Stimulated activated CD8-positive, alpha-beta memory T cell treated with anti-CD3 and anti-CD28 coated beads, Interleukin-15, amount 100 ng/mL, for 4 hours (primary cell): ENCODE results near the gene THRAP3.
"Not testable (repeated sequence)": the region's sequence is repeated elsewhere in the genome, so short reads cannot be mapped to it uniquely, and the experiment has no call there.

Source experiments
- DNase-seq, 2 donors: peaks; one replicate each; pipeline ENCODE4 v3.0.0-alpha.2; 2020; ENCODE audit warnings: low read depth in 2 of 2

Gene THRAP3

GRCh38 chr1:36251794-36252481 is 27.7 kb downstream of the THRAP3 start:
- no peak for DNase-seq

GRCh38 chr1:36252482-36252824 is 28.2 kb downstream of the THRAP3 start:
- not testable (repeated sequence) for DNase-seq

- DNase-seq, result no peak
Observed at GRCh38 chr1:36253161-36253862, 29.1 kb downstream of the THRAP3 start.

- DNase-seq, result no peak
Observed at GRCh38 chr1:36256558-36257374, 32.5 kb downstream of the THRAP3 start.

GRCh38 chr1:36257375-36257767 is 33.1 kb downstream of the THRAP3 start:
- no peak for DNase-seq

GRCh38 chr1:36258960-36259344 is 34.7 kb downstream of the THRAP3 start:
- DNase-seq, result no peak

GRCh38 chr1:36268981-36269380 is 44.7 kb downstream of the THRAP3 start:
- no peak for DNase-seq

- no peak for DNase-seq
Observed at GRCh38 chr1:36269408-36269838, 45.2 kb downstream of the THRAP3 start.

GRCh38 chr1:36273024-36273423 is 48.8 kb downstream of the THRAP3 start:
- no peak for DNase-seq

GRCh38 chr1:36274201-36274600 is 50.0 kb downstream of the THRAP3 start:
- DNase-seq, result no peak

- DNase-seq, result no peak
Observed at GRCh38 chr1:36276688-36277087, 52.4 kb downstream of the THRAP3 start.

GRCh38 chr1:36279110-36279788 is 55.0 kb downstream of the THRAP3 start:
- DNase-seq, result no peak

GRCh38 chr1:36279789-36280296 is 55.6 kb downstream of the THRAP3 start:
- no peak for DNase-seq

GRCh38 chr1:36284061-36284460 is 59.8 kb downstream of the THRAP3 start:
- DNase-seq, result no peak

- DNase-seq, result no peak
Observed at GRCh38 chr1:36284517-36284916, 60.3 kb downstream of the THRAP3 start.

GRCh38 chr1:36285443-36286101 is 61.3 kb downstream of the THRAP3 start:
- DNase-seq, result peak in 1 of 2 donors; percentile 41

GRCh38 chr1:36286802-36287201 is 62.6 kb downstream of the THRAP3 start:
- no peak for DNase-seq

- no peak for DNase-seq
Observed at GRCh38 chr1:36287595-36287994, 63.4 kb downstream of the THRAP3 start.

GRCh38 chr1:36295390-36295789 is 71.1 kb downstream of the THRAP3 start:
- DNase-seq, result no peak

- DNase-seq, result no peak
Observed at GRCh38 chr1:36297062-36297461, 72.8 kb downstream of the THRAP3 start.

GRCh38 chr1:36298640-36299039 is 74.4 kb downstream of the THRAP3 start:
- no peak for DNase-seq
